Karpas-422 (cell line): ENCODE measurements around the gene CLEC2L. TPM values are rescaled to one million over a fixed set of nuclear protein-coding genes. Genes with fewer than 3 reads are reported as not detected.

Source experiments
- DNase-seq: peaks from one replicate; pipeline ENCODE4 v3.0.0-alpha.2; 2015
- H2AFZ ChIP-seq: fragments of 200-600 bp; sonication (generic); 2 replicates; pipeline ENCODE4 v1.6.1; 2014; ENCODE audit warnings: antibody characterized with exemption, low read length, mixed read lengths
- H3K27ac ChIP-seq: fragments of 200-600 bp; sonication (generic); 2 replicates; pipeline ENCODE4 v1.5.1; 2014; ENCODE audit warnings: mild to moderate bottlenecking, low read length, moderate library complexity
- H3K27me3 ChIP-seq: fragments of 200-600 bp; sonication (generic); 2 replicates; pipeline ENCODE4 v1.6.1; 2014; ENCODE audit warnings: low read length, mixed read lengths
- H3K36me3 ChIP-seq: fragments of 200-600 bp; sonication (generic); 2 replicates; pipeline ENCODE4 v1.6.1; 2014; ENCODE audit warnings: low read length, mixed read lengths; ENCODE audit not compliant: insufficient read depth
- H3K4me1 ChIP-seq: fragments of 200-600 bp; sonication (generic); 2 replicates; pipeline ENCODE4 v1.6.1; 2014; ENCODE audit warnings: mild to moderate bottlenecking, low read length, mixed read lengths
- H3K4me2 ChIP-seq: fragments of 200-600 bp; sonication (generic); 2 replicates; pipeline ENCODE4 v1.6.1; 2014; ENCODE audit warnings: low read length, low read depth, mild to moderate bottlenecking; ENCODE audit not compliant: poor library complexity, severe bottlenecking
- H3K4me3 ChIP-seq: fragments of 200-600 bp; sonication (generic); 2 replicates; pipeline ENCODE4 v1.5.1; 2014; ENCODE audit warnings: mild to moderate bottlenecking, antibody characterized with exemption, low read length, mixed read lengths
- H3K79me2 ChIP-seq: fragments of 200-600 bp; sonication (generic); 2 replicates; pipeline ENCODE4 v1.6.1; 2014; ENCODE audit warnings: mild to moderate bottlenecking, low read length, mixed read lengths
- H3K9ac ChIP-seq: fragments of 200-600 bp; sonication (generic); 2 replicates; pipeline ENCODE4 v1.6.0; 2014; ENCODE audit warnings: low read length
- H3K9me2 ChIP-seq: fragments of 200-600 bp; sonication (generic), shearing (Covaris generic); replicated peaks from 2 replicates; pipeline ENCODE4 v1.6.0; 2014; ENCODE audit warnings: mild to moderate bottlenecking, low read length, moderate library complexity; ENCODE audit not compliant: insufficient read depth
- H3K9me3 ChIP-seq: fragments of 300-700, 200-600 bp; sonication (generic); 2 replicates; pipeline ENCODE4 v1.6.1; 2014; ENCODE audit warnings: low read length, mixed read lengths
- H4K20me1 ChIP-seq: fragments of 200-600 bp; sonication (generic); 2 replicates; pipeline ENCODE4 v1.6.1; 2014; ENCODE audit warnings: mild to moderate bottlenecking, antibody characterized with exemption, low read length, low read depth; ENCODE audit not compliant: insufficient read depth
- total RNA-seq: library from RNA; depleted of rRNA; stranded (reverse); fragments of >200 nt; shearing (Covaris generic); gene quantifications from 2 replicates; pipeline ENCODE4 v1.2.3, GENCODE V29; 2014; ENCODE audit warnings: low replicate concordance; rRNA removed

CLEC2L gene
- total RNA-seq, 1 experiment from 2014 or later: not detected

DNA sequence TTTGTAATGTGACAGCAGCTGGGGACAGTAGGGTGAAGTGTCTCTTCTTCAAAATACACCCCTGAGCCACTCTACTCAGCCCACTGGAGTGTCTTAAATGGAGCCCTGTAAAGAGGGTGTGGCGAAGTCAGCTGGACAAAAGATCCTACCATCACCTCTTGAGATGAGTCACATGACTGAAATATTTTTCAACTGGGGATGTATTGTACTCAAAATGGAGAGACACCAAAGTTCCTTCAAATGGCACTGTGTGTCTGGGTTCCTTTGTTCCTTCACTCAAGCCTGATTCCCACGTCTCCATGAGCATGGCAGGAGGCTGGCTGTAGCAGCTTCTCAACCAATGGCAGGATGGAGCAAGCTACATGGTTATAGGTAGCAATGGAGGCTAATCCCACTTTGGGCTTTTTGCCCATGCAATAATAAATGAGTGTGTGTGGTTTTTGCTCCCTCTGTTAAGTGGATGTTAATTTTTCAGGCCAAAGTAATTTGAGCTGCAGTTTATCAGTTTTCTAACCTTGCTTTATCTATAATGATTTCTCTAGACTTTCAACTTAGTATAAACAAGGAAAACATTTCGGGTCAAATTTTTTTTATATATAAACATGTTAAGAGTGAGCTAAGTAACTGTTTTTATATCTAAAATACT, 68.2 kb downstream of the CLEC2L start:
- Histone ChIP-seq H2AFZ (no peak overlapping the region), H3K4me2 (no peak overlapping the region), H3K27me3 (no peaks in the 10 kb centered on the region), H3K79me2 (no peaks in the 10 kb centered on the region), H3K9me2 (no peaks in the 10 kb centered on the region), H3K27ac (no peak overlapping the region), H3K4me1 (no peaks in the 10 kb centered on the region), H4K20me1 (no peaks in the 10 kb centered on the region), H3K9ac (no peak overlapping the region), H3K4me3 (no peak overlapping the region), H3K9me3 (no peaks in the 10 kb centered on the region), H3K36me3 (no peaks in the 10 kb centered on the region)
- no peak for DNase-seq

- H3K36me3 ChIP-seq: no peaks in the 10 kb centered on the region
- no peak overlapping the region for H3K9ac ChIP-seq
- H3K27ac ChIP-seq: no peak overlapping the region
- H3K4me2 ChIP-seq: no peak overlapping the region
- H3K79me2 ChIP-seq: no peaks in the 10 kb centered on the region
- H3K9me3 ChIP-seq: no peaks in the 10 kb centered on the region
- no peak overlapping the region for H2AFZ ChIP-seq
- H3K9me2 ChIP-seq: no peaks in the 10 kb centered on the region
- no peaks in the 10 kb centered on the region for H3K4me1 ChIP-seq
- DNase-seq: no peak
- H3K4me3 ChIP-seq: no peak overlapping the region
- H3K27me3 ChIP-seq: no peaks in the 10 kb centered on the region
- H4K20me1 ChIP-seq: no peaks in the 10 kb centered on the region
These were observed 69.4 kb downstream of the CLEC2L start for GRCh38 chr7:139592801-139593461.

DNA sequence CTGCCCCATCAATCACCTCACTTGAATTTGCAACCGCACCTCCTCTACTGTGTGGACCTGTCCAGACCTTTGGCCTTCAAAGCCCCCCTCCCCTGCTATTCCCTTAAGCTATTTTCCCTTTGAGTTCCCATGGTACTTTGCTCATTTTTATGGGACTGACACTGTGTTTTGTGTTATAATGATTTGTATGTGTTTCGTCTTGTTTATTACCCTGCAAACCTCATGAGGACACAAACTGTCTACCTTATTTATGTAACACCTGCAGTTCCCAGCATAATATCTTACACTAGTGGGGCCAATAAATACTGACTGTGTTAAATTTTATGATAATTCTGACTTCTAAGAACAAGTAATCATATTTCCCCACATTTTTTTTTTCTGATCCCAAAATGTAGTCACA, 70.6 kb downstream of the CLEC2L start:
- H3K27me3 ChIP-seq: no peaks in the 10 kb centered on the region
- H3K79me2 ChIP-seq: no peaks in the 10 kb centered on the region
- H3K36me3 ChIP-seq: no peaks in the 10 kb centered on the region
- no peak overlapping the region for H3K4me2 ChIP-seq
- no peak overlapping the region for H3K4me3 ChIP-seq
- H3K9me2 ChIP-seq: no peaks in the 10 kb centered on the region
- no peaks in the 10 kb centered on the region for H3K9me3 ChIP-seq
- no peak overlapping the region for H3K9ac ChIP-seq
- DNase-seq: no peak
- H2AFZ ChIP-seq: no peak overlapping the region
- no peaks in the 10 kb centered on the region for H4K20me1 ChIP-seq
- no peak overlapping the region for H3K27ac ChIP-seq
- H3K4me1 ChIP-seq: no peaks in the 10 kb centered on the region

Other genes with a start within 250 kb of the CLEC2L start
- 18.0 and 24.7 TPM in 2 replicates for gene FMC1, start 182.3 kb upstream of the CLEC2L start, total RNA-seq
- 66.2 and 82.0 TPM in 2 replicates for gene LUC7L2, start 163.8 kb upstream of the CLEC2L start, total RNA-seq
- not detected in 2 replicates for gene KLRG2, start 40.0 kb upstream of the CLEC2L start, total RNA-seq